Breast epithelium (tissue), 4 donors: ENCODE data around the gene SNTG2. TPM values are rescaled to one million over a fixed set of nuclear protein-coding genes. Genes with fewer than 3 reads are reported as not detected.
"Not testable (repeated sequence)": the region's sequence is repeated elsewhere in the genome, so short reads cannot be mapped to it uniquely, and the experiment has no call there.

Experiments used
- DNase-seq, 2 donors: peaks; one replicate each; pipeline ENCODE4 v3.0.0-alpha.2; 2019; ENCODE audit warnings: low spot score in 2 of 2
- H3K27ac ChIP-seq, 2 donors: fragments of 200-600 bp; sonication (generic) in 1 of 2; one replicate each; pipeline ENCODE4 v1.5.1; 2016 to 2019; ENCODE audit warnings: mild to moderate bottlenecking in 1 of 2
- H3K27me3 ChIP-seq, 2 donors: fragments of 200-600 bp; sonication (generic) in 1 of 2; one replicate each; pipeline versions ENCODE4 v1.5.1 to v1.6.0; 2017 to 2019; ENCODE audit warnings: control low read depth in 1 of 2, mild to moderate bottlenecking in 1 of 2
- H3K36me3 ChIP-seq: fragments of 200-600 bp; one replicate; pipeline ENCODE4 v1.5.1; 2019
- H3K4me1 ChIP-seq, 2 donors: fragments of 200-600 bp; sonication (generic); one replicate each; pipeline ENCODE4 v1.5.1; 2016 to 2019; ENCODE audit warnings: control low read depth in 1 of 2
- H3K4me3 ChIP-seq, 3 donors: fragments of 200-600 bp; sonication (generic); 1 replicate in 2 of 3; 2 replicates in 1 of 3; pipeline ENCODE4 v1.5.1; 2016 to 2019; ENCODE audit warnings: mild to moderate bottlenecking in 3 of 3, moderate library complexity in 2 of 3
- H3K9me3 ChIP-seq, 2 donors: fragments of 200-600 bp; sonication (generic) in 1 of 2; one replicate each; pipeline ENCODE4 v1.5.1; 2016 to 2019; ENCODE audit warnings: control low read depth in 1 of 2
- CTCF ChIP-seq, 3 donors: fragments of 450-650 bp; IDR thresholded peaks; one replicate each; pipeline ENCODE4 v1.5.1; 2016 to 2017; ENCODE audit warnings: antibody characterized with exemption in 3 of 3, mild to moderate bottlenecking in 3 of 3, moderate library complexity in 3 of 3
- POLR2A ChIP-seq: fragments of 450-650 bp; IDR thresholded peaks from one replicate; pipeline ENCODE4 v1.6.1; 2016; ENCODE audit warnings: antibody characterized with exemption, mild to moderate bottlenecking, moderate library complexity
- POLR2AphosphoS5 ChIP-seq, 3 donors: sonication (generic); formaldehyde crosslinking; IDR thresholded peaks; one replicate each; pipeline ENCODE4 v1.6.1; 2017; ENCODE audit warnings: antibody characterized with exemption in 3 of 3
- intact Hi-C: fragments of 100-400 bp; cut with DNase I; formaldehyde crosslinking; loops from one replicate; pipeline ENCODE4 v1.15.1; 2023; ENCODE audit warnings: low total_unique reads
- total RNA-seq, 3 donors: library from RNA; depleted of rRNA; stranded (reverse); fragments of >200 nt; gene quantifications; one replicate each; pipeline ENCODE4 v1.1.0, GENCODE V29; 2016

Gene SNTG2
- total RNA-seq, 3 donors from 2014 or later = 4.6 to 7.4 (median 6.0) TPM

DNA sequence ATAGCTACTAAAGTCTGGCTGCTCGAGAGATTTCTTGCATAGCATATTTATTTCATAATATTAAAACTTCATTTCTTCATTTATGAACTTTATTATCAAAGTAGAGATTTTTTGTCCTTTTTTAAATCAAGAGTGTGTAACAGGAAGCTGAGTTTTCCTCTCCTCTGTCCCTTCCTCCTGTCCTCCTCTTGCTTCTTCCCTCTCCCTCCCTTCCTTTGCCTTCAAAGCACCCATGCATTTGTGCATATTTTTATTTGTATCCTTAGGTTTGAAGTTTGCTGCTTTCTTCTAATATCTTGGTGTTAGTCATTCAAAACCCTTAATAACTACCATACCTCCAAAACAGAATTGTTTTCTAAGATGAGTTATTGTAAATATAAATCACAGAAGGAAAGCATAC, 174.6 kb downstream of the SNTG2 start:
- no peaks in the 10 kb centered on the region for H3K27me3 ChIP-seq

DNA sequence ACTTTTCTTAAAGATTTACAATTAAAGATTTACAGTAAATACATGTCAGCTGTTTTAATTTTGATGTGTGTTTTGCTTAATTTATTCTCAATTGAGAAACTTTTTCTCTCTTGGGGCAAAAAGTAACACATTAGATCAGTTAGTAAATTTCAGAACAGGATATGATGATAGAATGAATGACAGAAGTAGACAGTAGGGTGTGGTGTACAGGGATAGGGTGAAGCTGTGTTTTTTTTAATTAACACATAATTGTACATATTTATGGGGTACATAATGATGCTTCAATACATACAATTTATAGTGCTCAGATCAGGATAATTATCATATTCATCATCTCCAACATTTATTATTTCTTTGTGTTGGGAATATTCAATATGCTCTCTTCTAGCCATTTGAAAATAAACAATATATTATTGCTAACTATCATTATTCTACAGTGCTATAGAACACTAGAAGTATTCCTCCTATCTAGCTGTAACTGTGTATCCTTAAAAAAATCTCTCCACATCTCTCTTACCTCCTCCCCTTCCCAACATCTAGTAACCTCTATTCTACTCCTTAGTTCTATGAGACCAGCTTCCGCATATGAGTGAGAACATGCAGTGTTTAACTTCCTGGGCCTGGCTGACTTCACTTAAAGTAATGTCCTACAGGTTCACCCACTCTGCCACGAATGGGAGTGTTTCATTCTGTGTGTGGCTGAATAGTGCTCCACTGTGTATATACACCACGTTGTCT, 175.2 kb downstream of the SNTG2 start:
- no peak for DNase-seq
- TF ChIP-seq CTCF (IDR thresholded peaks at IDR 0.05) (no peak), POLR2A (no peak), POLR2AphosphoS5 (IDR thresholded peaks at IDR 0.05) (no peak)
- Histone ChIP-seq H3K4me1 (no peaks in the 10 kb centered on the region), H3K36me3 (no peaks in the 10 kb centered on the region), H3K27me3 (no peaks in the 10 kb centered on the region), H3K27ac (no peak overlapping the region), H3K9me3 (no peaks in the 10 kb centered on the region), H3K4me3 (no peak overlapping the region)
- intact Hi-C loops = no loop called here

More for the DNA sequence above, 174.6 kb downstream of the SNTG2 start:
- H3K9me3 ChIP-seq = no peaks in the 10 kb centered on the region
- intact Hi-C loops = no loop called here
- TF ChIP-seq POLR2AphosphoS5 (IDR thresholded peaks at IDR 0.05) (no peak), POLR2A (no peak), CTCF (IDR thresholded peaks at IDR 0.05) (no peak)
- no peak for DNase-seq
- H3K36me3 ChIP-seq = no peaks in the 10 kb centered on the region
- no peak overlapping the region for H3K27ac ChIP-seq
- H3K4me1 ChIP-seq = no peaks in the 10 kb centered on the region
- no peak overlapping the region for H3K4me3 ChIP-seq

DNA sequence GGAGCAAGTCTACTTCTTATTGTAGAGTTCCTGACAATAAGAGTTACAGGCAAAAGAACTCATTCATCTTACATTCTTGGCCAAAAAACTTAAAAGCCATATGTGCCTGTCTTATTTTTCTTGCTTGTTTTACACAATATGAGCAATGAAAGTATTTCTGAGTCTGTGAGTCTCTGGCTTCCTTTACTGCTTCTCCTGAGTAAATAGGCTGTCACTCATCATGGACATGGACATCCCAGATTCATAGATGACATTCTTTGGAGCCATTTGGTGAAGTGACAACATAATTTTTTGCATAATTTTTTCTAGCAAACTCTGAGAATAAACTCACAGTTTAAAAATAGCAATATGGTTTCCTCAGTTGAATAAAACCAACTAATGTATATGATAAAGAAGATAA, 179.3 kb downstream of the SNTG2 start:
- no peak overlapping the region for H3K27ac ChIP-seq
- TF ChIP-seq POLR2A (no peak), CTCF (IDR thresholded peaks at IDR 0.05) (no peak), POLR2AphosphoS5 (IDR thresholded peaks at IDR 0.05) (no peak)
- DNase-seq = no peak
- intact Hi-C loops = no loop called here
- no peaks in the 10 kb centered on the region for H3K36me3 ChIP-seq
- no peaks in the 10 kb centered on the region for H3K9me3 ChIP-seq
- H3K4me1 ChIP-seq = no peaks in the 10 kb centered on the region
- H3K4me3 ChIP-seq = no peak overlapping the region
- H3K27me3 ChIP-seq = no peaks in the 10 kb centered on the region

GRCh38 chr2:1130922-1131321, 180.3 kb downstream of the SNTG2 start:
- H3K27ac ChIP-seq = no peak overlapping the region
- no peaks in the 10 kb centered on the region for H3K36me3 ChIP-seq
- H3K4me1 ChIP-seq = no peaks in the 10 kb centered on the region
- no peak overlapping the region for H3K4me3 ChIP-seq
- no peak for DNase-seq
- H3K9me3 ChIP-seq = no peaks in the 10 kb centered on the region
- intact Hi-C loops = no loop called here
- no peaks in the 10 kb centered on the region for H3K27me3 ChIP-seq
- TF ChIP-seq CTCF (IDR thresholded peaks at IDR 0.05) (no peak), POLR2A (no peak), POLR2AphosphoS5 (IDR thresholded peaks at IDR 0.05) (no peak)

- no peaks in the 10 kb centered on the region for H3K9me3 ChIP-seq
- no peak for DNase-seq
- TF ChIP-seq POLR2A (no peak), CTCF (IDR thresholded peaks at IDR 0.05) (no peak), POLR2AphosphoS5 (IDR thresholded peaks at IDR 0.05) (no peak)
- intact Hi-C loops = no loop called here
- H3K27me3 ChIP-seq = no peaks in the 10 kb centered on the region
- H3K4me3 ChIP-seq = no peak overlapping the region
- H3K27ac ChIP-seq = no peak overlapping the region
- H3K36me3 ChIP-seq = no peaks in the 10 kb centered on the region
- H3K4me1 ChIP-seq = no peaks in the 10 kb centered on the region
Observed at GRCh38 chr2:1132328-1132969, 181.8 kb downstream of the SNTG2 start.

DNA sequence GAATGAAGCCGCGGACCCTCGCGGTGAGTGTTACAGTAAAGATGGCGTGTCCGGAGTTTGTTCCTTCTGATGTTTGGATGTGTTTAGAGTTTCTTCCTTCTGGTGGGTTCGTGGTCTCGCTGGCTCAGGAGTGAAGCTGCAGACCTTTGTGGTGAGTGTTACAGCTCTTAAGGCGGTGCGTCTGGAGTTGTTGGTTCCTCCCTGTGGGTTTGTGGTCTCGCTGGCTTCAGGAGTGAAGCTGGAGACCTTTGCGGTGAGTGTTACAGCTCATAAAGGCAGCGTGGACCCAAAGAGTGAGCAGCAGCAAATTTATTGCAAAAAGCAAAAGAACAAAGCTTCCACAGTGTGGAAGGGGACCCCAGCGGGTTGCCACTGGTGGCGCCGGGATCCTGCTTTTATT, 183.2 kb downstream of the SNTG2 start:
- DNase-seq, H3K4me3 ChIP-seq, H3K36me3 ChIP-seq, H3K27ac ChIP-seq, H3K4me1 ChIP-seq, intact Hi-C loops, H3K9me3 ChIP-seq, H3K27me3 ChIP-seq: not testable (repeated sequence)
